Breast epithelium (tissue), 3 donors: Measurements from ENCODE around the gene ARHGEF12.

Source experiments
- CTCF ChIP-seq, 3 donors: fragments of 450-650 bp; IDR thresholded peaks; one replicate each; pipeline ENCODE4 v1.5.1; 2016 to 2017; ENCODE audit warnings: antibody characterized with exemption in 3 of 3, mild to moderate bottlenecking in 3 of 3, moderate library complexity in 3 of 3
- POLR2A ChIP-seq: fragments of 450-650 bp; IDR thresholded peaks from one replicate; pipeline ENCODE4 v1.6.1; 2016; ENCODE audit warnings: antibody characterized with exemption, mild to moderate bottlenecking, moderate library complexity

DNA sequence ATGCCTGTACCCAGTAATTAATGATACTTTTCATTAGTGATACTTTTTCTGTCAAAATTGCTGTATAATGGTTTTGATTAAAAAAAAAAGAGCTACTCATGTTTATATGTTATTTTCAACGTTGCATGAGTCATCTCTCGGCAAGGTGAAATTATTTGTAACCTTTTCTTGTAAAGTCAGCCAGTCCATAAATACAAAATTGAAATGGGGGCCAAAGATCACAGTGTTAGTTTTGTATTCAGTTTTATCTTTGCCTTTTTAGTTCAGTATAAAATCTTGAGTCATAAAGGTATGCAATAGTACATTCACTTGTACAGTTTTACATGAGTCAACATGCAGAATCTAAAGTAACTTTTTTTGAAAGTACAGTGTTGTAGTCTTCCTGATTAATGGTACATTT lies 4.3 kb downstream of the ARHGEF12 start:
- TF ChIP-seq POLR2A: no peak
- TF ChIP-seq CTCF (IDR thresholded peaks at IDR 0.05): no peak
